WTC11 (cell line): Measurements from ENCODE around the gene CBLIF. TPM values are rescaled to one million over a fixed set of nuclear protein-coding genes. Genes with fewer than 3 reads are reported as not detected.

Experiments
- ATAC-seq: fragments of 200-7000 bp; cut with Tn5 transposase; 2 replicates; pipeline ENCODE4 v1.10.0; 2021; ENCODE audit warnings: mild to moderate bottlenecking, moderate library complexity
- Bru-seq: library from RNA; stranded (reverse); fragments of 400-500 nt; gene quantifications from one replicate; lab custom pipeline; 2021; lab: Mats Ljungman, UMichigan
- CTCF ChIA-PET: fragments of 300-600 bp; sonication (Branson Sonifier 250); formaldehyde crosslinking; loops from one replicate; lab custom pipeline; 2021; ENCODE audit warnings: antibody characterized with exemption; lab: Charles Lee
- POLR2A ChIA-PET: fragments of 350-600 bp; sonication (Branson Sonifier 250); formaldehyde crosslinking; loops from one replicate; lab custom pipeline; 2021; ENCODE audit warnings: antibody characterized with exemption; lab: Charles Lee
- DNase-seq: peaks from one replicate; pipeline ENCODE4 v3.0.0; 2021; ENCODE audit warnings: low spot score
- H3K27ac Mint-ChIP-seq: 2 replicates; pipeline ENCODE4 v1.8.0; 2021; ENCODE audit warnings: mixed read lengths
- H3K27me3 Mint-ChIP-seq: 2 replicates; pipeline ENCODE4 v1.8.0; 2021; ENCODE audit warnings: low read depth, mild to moderate bottlenecking, moderate library complexity, mixed read lengths
- H3K36me3 Mint-ChIP-seq: 2 replicates; pipeline ENCODE4 v1.8.0; 2021; ENCODE audit warnings: mixed read lengths
- H3K4me1 Mint-ChIP-seq: 2 replicates; pipeline ENCODE4 v1.8.0; 2022; ENCODE audit warnings: mixed read lengths
- H3K4me3 Mint-ChIP-seq: 2 replicates; pipeline ENCODE4 v1.8.0; 2021; ENCODE audit warnings: mild to moderate bottlenecking, moderate library complexity, mixed read lengths
- H3K9me3 Mint-ChIP-seq: 2 replicates; pipeline ENCODE4 v1.8.0; 2021; ENCODE audit warnings: mixed read lengths
- AFF4 ChIP-seq: sonication (generic); formaldehyde crosslinking; IDR thresholded peaks from 2 replicates; pipeline ENCODE4 v1.8.1; 2023; ENCODE audit warnings: mild to moderate bottlenecking, missing genetic modification reagents, borderline replicate concordance
- ELF4 ChIP-seq: sonication (generic); formaldehyde crosslinking; IDR thresholded peaks from 2 replicates; pipeline ENCODE4 v1.8.1; 2022; ENCODE audit warnings: low read depth, mild to moderate bottlenecking, moderate library complexity, missing genetic modification reagents
- MAX ChIP-seq: sonication (generic); formaldehyde crosslinking; IDR thresholded peaks from 2 replicates; pipeline ENCODE4 v1.8.0; 2022; ENCODE audit warnings: mild to moderate bottlenecking, missing genetic modification reagents
- MYBL2 ChIP-seq: sonication (generic); formaldehyde crosslinking; IDR thresholded peaks from 2 replicates; pipeline ENCODE4 v1.8.1; 2023; ENCODE audit warnings: mild to moderate bottlenecking, moderate library complexity, missing genetic modification reagents
- PRDM15 ChIP-seq: sonication (generic); formaldehyde crosslinking; IDR thresholded peaks from 2 replicates; pipeline ENCODE4 v1.8.0; 2022; ENCODE audit warnings: missing genetic modification reagents
- RELA ChIP-seq: sonication (generic); formaldehyde crosslinking; IDR thresholded peaks from 2 replicates; pipeline ENCODE4 v1.8.1; 2022; ENCODE audit warnings: missing genetic modification reagents, mild to moderate bottlenecking, borderline replicate concordance
- SMAD4 ChIP-seq: sonication (generic); formaldehyde crosslinking; IDR thresholded peaks from 2 replicates; pipeline ENCODE4 v1.8.0; 2022; ENCODE audit warnings: mild to moderate bottlenecking, missing genetic modification reagents
- SP1 ChIP-seq: sonication (generic); formaldehyde crosslinking; conservative IDR thresholded peaks from 2 replicates; pipeline ENCODE4 v1.8.1; 2022; ENCODE audit warnings: missing genetic modification reagents
- ZBTB21 ChIP-seq: sonication (generic); formaldehyde crosslinking; IDR thresholded peaks from 2 replicates; pipeline ENCODE4 v1.8.1; 2023; ENCODE audit warnings: mild to moderate bottlenecking, missing genetic modification reagents, borderline replicate concordance
- ZBTB43 ChIP-seq: sonication (generic); formaldehyde crosslinking; IDR thresholded peaks from 2 replicates; pipeline ENCODE4 v1.8.1; 2023; ENCODE audit warnings: mild to moderate bottlenecking, missing genetic modification reagents
- ZNF232 ChIP-seq: sonication (generic); formaldehyde crosslinking; IDR thresholded peaks from 2 replicates; pipeline ENCODE4 v1.8.0; 2022; ENCODE audit warnings: mild to moderate bottlenecking, missing genetic modification reagents
- ZNF263 ChIP-seq: sonication (generic); formaldehyde crosslinking; IDR thresholded peaks from 2 replicates; pipeline ENCODE4 v1.8.1; 2022; ENCODE audit warnings: low read depth, mild to moderate bottlenecking, moderate library complexity, missing genetic modification reagents
- ZNF396 ChIP-seq: fragments of 250-450 bp; sonication (Bioruptor Pico); IDR thresholded peaks from 2 replicates; pipeline ENCODE4 v1.8.0; 2021; ENCODE audit warnings: mild to moderate bottlenecking, moderate library complexity, borderline replicate concordance
- ZNF512 ChIP-seq: sonication (generic); formaldehyde crosslinking; IDR thresholded peaks from 2 replicates; pipeline ENCODE4 v1.8.1; 2022; ENCODE audit warnings: missing genetic modification reagents, borderline replicate concordance
- ZNF532 ChIP-seq: fragments of 250-450 bp; sonication (Bioruptor Pico); IDR thresholded peaks from 2 replicates; pipeline ENCODE4 v1.9.0; 2021; ENCODE audit warnings: mild to moderate bottlenecking, borderline replicate concordance
- long read RNA-seq, 3 experiments: library from RNA in 1 of 3; library from capped mRNA in 1 of 3; library from polyadenylated mRNA in 1 of 3; unstranded in 2 of 3; stranded (forward) in 1 of 3; transcript quantifications; one replicate each; pipeline ENCODE4 v2.0.0, GENCODE V29; 2021
- total RNA-seq: library from RNA; stranded (reverse); gene quantifications from 3 replicates; pipeline ENCODE4 v1.2.3, GENCODE V29; 2021

Gene CBLIF
- not detected in 3 replicates for total RNA-seq
- Bru-seq, nascent RNA: not detected
- long read RNA-seq, experiment 1, partial matches to known transcripts: 0 of 1 reads
- long read RNA-seq, experiment 1, other reads (novel, unspliced or antisense): 1 of 1 reads
- long read RNA-seq, experiment 2: 0 reads
- long read RNA-seq, experiment 3: 0 reads

DNA sequence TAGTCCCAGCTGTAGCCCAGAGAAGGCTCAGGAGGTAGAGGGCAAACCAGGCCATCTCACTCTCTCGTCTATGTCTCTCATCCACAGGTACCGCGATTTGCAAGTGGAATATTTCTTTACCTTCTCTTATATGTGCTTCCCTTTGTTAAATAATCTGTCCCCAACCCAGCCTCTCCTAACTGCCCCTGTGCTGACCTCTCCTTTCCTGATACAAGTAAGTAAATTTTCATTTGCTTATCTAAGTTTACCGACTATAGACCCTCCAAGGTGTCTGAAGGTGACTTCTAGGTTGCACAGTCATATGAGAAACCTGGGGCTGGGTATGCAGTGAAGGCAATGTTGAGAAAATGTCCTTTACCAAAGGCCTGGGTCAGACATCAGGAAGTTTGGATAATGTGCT, at the start of gene CBLIF:
CBLIF (minus strand) TSS at position 101 of the 400 bp plus-strand sequence; CDS start at position 55, 46 bp downstream.
- no peak for ATAC-seq
- TF ChIP-seq ZNF232 (CRISPR knock-in tag) (no peak), ZNF396 (no peak), MYBL2 (CRISPR knock-in tag) (no peak), PRDM15 (CRISPR knock-in tag) (no peak), SMAD4 (CRISPR knock-in tag) (no peak)
- Mint-ChIP-seq H3K27ac (no peak within 1 kb of the TSS), H3K36me3 (no peaks in the 10 kb centered on the region), H3K4me3 (no peak within 1 kb of the TSS), H3K27me3 (no peaks in the 10 kb centered on the region), H3K4me1 (peaks cover 6% of the 10 kb centered on the region), H3K9me3 (peaks cover 3% of the 10 kb centered on the region; the same call in 1 of the 2 replicates)
- no peak for DNase-seq
- ChIA-PET CTCF (no interaction called here), POLR2A (no interaction called here)

GRCh38 chr11:59894616-59895015, 49.3 kb upstream of the CBLIF start:
- TF ChIP-seq ZNF263 (CRISPR knock-in tag) (no peak), ELF4 (CRISPR knock-in tag) (no peak), ZBTB21 (CRISPR knock-in tag) (no peak), RELA (no peak), ZNF532 (CRISPR knock-in tag) (no peak), MAX (CRISPR knock-in tag) (no peak), ZBTB43 (no peak), AFF4 (CRISPR knock-in tag) (no peak), SP1 (CRISPR knock-in tag) (no peak), ZNF512 (CRISPR knock-in tag) (no peak)
- no peak for ATAC-seq
- Mint-ChIP-seq H3K36me3 (peaks cover 5% of the 10 kb centered on the region), H3K9me3 (peaks cover 18% of the 10 kb centered on the region), H3K4me3 (no peak overlapping the region), H3K27ac (no peak overlapping the region), H3K27me3 (no peaks in the 10 kb centered on the region), H3K4me1 (peaks cover 22% of the 10 kb centered on the region)
- POLR2A ChIA-PET: no interaction called here
- no peak for DNase-seq
- CTCF ChIA-PET: no interaction called here
